NCI-H524 treated with DMSO at 0.1 percent for 48 hours (cell line): ENCODE results near the gene SMCO2.
A peak's percentile ranks its signal among the peaks of the same experiment; 100 is the strongest.

ENCODE experiments used
- DNase-seq: peaks from one replicate; lab custom pipeline; 2025; lab: John Stamatoyannopoulos, UW

Gene SMCO2

DNA sequence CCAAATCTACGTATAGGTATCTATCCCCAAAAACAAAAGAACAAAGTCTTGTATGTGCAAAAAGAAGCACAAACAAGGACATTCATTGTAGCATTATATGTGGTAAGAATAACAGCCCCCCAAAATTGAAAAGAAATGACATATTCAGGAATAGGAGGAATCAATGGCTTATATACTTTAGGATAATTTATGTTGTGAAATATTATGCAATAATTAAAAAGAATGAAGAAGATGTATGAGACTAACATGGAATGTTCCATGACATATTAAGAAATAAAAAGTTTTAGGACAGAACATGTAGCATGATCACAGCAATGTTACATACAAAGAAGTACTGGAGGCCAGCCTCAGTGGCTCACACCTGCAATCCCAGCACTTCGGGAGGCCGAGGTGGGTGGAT is 9.1 kb downstream of the SMCO2 start:
- no peak for DNase-seq

- no peak for DNase-seq
Measured at GRCh38 chr12:27456618-27457017, 10.1 kb downstream of the SMCO2 start.

DNA sequence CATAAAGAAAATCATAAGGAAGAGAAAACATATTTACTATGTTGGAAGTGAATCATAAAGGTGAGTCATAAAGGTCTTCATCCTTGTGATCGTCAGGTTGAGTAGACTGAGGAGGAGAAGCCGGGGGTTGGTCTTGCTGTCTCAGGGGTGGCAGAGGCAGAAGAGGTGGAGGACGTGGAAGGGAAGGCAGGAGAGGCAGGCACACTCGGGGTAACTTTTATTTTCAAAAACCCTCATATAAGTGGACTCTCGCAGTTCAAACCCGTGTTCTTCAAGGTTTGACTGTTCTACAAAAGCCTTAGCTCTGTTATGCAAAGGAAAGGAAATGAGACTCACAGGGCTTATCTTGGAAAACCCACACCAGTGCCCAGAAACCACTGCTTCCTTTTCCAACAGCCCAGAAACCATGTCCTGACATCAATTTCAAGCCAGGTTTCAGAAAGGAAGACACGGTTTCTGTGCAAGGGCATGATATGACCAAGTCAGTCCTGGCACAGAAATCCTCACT is 14.0 kb downstream of the SMCO2 start:
- no peak for DNase-seq

- no peak for DNase-seq
Measured at GRCh38 chr12:27462151-27462694, 15.7 kb downstream of the SMCO2 start.

DNA sequence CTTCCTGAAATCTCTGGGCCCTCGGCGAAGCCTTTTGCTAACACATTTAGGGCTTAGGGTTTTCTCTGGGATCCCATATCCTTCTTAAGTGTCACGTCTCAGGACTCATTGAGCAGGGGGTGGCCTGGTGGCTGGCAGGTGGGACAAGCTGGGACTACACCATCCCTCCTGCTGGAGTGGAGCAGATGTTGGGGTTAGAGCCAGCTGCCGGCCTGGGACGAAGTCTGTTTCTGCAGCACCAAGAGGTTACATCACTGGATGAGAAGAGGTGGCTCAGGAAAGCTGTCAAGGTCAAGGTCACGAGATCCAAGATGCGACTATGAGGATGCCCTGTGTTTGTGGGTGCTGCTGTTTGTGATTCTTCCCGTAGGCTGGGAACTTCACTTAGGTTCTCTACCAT is 16.3 kb downstream of the SMCO2 start:
- peak; percentile 77 for DNase-seq

- DNase-seq, result no peak
Measured at GRCh38 chr12:27463511-27464219, 17.1 kb downstream of the SMCO2 start.

DNA sequence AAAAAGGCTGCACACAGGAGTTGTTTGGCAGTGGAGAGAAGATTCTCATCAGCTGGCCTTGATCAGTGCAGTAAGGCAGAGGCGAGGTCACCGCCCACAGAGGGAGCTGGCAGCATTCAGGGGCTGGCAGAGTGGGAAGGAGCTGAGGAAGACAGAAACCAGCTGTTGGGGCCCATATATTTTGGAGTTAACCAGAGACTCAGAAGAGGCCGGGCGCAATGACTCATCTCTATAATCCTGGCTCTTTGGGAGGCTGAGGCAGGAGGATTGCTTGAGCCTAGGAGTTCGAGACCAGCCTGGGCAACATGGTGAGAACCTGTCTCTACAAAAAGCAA is 17.7 kb downstream of the SMCO2 start:
- DNase-seq, result no peak

DNA sequence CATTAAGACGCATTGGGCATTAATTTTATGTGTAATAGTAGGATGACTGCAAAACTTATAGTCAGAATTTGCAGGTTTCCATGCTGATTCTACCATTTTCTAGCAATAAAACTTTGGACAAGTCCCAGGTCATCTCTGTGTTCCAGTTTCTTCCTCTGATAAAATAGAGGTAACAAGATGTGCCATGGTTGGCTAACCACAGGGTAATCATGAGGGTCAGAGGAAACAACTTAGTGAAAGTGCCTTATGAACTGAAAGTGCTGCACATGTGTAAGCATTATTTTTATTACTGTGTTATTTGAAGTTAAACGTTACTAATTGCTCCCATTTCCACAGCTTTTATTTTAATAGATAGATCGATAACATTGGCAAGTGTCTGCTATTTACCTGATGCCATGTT is 21.1 kb downstream of the SMCO2 start:
- no peak for DNase-seq

DNA sequence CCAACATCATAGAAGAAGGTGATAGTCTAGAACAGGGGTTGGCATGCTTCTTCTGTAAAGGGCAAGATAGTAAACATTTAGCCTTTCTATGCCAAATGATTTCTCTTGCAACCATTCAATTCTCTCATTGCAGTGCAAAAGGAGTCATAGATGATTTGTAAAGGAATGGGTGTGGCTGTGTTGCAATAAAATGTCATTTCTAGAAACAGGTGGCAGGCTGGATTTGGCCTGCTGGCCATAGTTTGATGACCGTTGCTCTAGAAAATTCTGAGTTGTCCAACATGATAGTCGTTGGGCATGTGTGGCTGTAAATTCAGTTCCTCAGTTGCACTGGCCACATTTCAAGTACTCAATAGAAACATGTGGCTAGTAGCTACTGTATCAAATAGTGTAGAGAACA is 21.7 kb downstream of the SMCO2 start:
- no peak for DNase-seq

- no peak for DNase-seq
Measured at GRCh38 chr12:27469176-27469736, 22.7 kb downstream of the SMCO2 start.

GRCh38 chr12:27472604-27473003 is 26.1 kb downstream of the SMCO2 start:
- DNase-seq, result no peak

- no peak for DNase-seq
Measured at GRCh38 chr12:27474344-27474743, 27.8 kb downstream of the SMCO2 start.

GRCh38 chr12:27477049-27477448 is 30.5 kb downstream of the SMCO2 start:
- DNase-seq, result no peak

DNA sequence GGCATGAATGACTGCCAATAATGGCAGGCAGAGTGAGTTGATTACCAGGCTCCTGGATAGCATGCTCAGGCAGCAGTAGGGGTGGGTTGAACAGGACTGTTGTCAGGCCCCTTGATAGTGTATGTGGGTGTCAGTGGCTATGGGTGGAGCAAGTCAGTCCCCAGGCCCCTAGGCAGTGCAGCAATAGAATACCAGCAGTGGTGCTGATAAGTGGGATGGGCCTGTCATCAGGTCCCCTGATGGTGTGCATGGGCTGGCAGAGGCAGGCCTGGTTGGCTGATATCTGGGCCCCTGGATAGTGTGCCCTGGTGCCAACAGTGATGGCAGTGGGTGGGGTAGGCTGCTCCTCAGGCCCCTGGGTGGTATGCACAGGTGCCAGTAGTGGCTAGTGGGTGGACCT is 32.4 kb downstream of the SMCO2 start:
- no peak for DNase-seq

- no peak for DNase-seq
Measured at GRCh38 chr12:27480016-27480415, 33.5 kb downstream of the SMCO2 start.

- no peak for DNase-seq
Measured at GRCh38 chr12:27486961-27487360, 40.4 kb downstream of the SMCO2 start.

DNA sequence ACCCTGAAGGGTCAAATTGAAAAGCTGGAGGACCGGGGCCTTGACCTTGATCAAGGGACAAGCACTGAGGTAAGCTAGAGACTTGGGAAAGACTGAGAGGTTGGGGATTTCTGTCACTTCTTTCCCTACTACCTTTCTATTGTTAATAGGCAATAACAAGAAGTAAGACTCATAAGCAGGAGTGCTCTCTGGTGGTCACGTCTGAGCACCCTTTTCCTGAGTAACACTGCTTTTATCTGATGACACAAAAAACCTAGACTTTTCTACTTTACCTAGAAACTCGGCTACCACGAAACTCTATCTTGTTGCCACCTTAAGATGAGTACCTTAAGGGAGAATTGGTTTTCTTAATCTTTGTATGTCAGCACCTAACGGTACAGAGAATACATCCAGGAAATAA is 41.9 kb downstream of the SMCO2 start:
- DNase-seq, result no peak

- no peak for DNase-seq
Measured at GRCh38 chr12:27491226-27491625, 44.7 kb downstream of the SMCO2 start.

GRCh38 chr12:27493260-27493940 is 46.9 kb downstream of the SMCO2 start:
- DNase-seq, result no peak

- DNase-seq, result no peak
Measured at GRCh38 chr12:27497446-27497845, 50.9 kb downstream of the SMCO2 start.

DNA sequence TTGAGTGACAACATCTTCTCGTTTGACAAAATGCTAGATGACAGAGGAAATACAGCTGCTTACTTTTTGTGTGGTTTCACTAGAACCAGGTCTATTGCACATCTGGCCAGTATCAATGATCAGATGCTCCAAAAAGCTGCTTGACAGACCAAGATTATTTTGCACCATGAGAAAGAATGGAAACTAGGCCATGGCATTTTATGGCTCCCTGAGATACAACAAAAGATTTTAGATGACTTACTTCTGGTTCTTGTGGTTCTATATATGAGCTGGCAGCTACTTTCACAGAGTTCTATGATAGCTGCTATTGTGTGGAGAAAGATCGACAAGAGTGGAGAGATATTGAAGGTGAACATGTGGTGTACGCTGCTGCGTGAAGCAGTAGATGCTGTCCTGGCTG is 51.6 kb downstream of the SMCO2 start:
- no peak for DNase-seq

DNA sequence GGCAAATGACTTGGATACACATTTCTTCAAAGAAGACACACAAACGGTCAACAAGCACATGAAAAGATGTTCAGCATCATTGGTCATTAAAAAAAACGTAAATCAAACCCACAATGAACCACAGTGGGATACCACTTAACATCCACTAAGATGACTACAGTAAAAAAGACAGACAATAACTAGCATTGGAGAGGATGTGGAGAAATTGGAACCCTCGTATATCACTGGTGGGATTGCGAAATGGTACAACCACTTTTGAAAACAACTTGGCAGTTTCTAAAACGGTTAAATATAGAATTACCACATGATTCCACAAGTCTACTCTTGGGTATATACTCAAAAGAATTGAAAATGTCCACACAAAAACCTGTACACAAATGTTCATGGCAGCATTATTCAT is 52.2 kb downstream of the SMCO2 start:
- no peak for DNase-seq

DNA sequence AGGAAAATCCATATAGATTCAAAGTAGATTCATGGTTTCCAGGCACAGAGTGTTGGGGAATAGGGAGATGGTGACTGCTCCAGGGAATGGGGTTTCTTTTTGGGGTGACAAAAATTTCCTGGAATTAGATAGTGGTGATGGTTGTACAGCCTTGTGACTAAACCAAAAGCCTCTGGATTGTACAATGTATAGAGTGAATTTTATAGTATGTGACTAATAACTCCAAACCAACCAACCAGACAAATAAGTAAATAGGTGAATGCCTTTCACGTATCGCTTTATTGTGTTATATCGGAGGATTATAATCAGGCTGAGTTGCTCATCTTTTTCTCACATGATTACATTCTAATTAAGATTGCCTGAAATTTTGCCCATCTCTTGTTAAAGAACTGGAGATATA is 52.8 kb downstream of the SMCO2 start:
- no peak for DNase-seq
